HG02759 (cell line): ENCODE measurements around the gene ATP13A1.
"Not testable (repeated sequence)": the region's sequence is repeated elsewhere in the genome, so short reads cannot be mapped to it uniquely, and the experiment has no call there.

Experiments
- ATAC-seq: cut with Tn5 transposase; IDR thresholded peaks from one replicate; pipeline ENCODE4 v1.9.1; 2021; ENCODE audit warnings: mild to moderate bottlenecking, moderate library complexity; ENCODE audit not compliant: unreplicated experiment

The ATP13A1 gene

GRCh38 chr19:19626516-19627472, 36.7 kb downstream of the ATP13A1 start:
- ATAC-seq: no peak

GRCh38 chr19:19624032-19624570, 39.4 kb downstream of the ATP13A1 start:
- ATAC-seq: no peak

GRCh38 chr19:19623383-19623782, 40.1 kb downstream of the ATP13A1 start:
- no peak for ATAC-seq

- no peak for ATAC-seq
These were observed 43.6 kb downstream of the ATP13A1 start for GRCh38 chr19:19619849-19620210.

- no peak for ATAC-seq
These were observed 44.2 kb downstream of the ATP13A1 start for GRCh38 chr19:19619181-19619848.

DNA sequence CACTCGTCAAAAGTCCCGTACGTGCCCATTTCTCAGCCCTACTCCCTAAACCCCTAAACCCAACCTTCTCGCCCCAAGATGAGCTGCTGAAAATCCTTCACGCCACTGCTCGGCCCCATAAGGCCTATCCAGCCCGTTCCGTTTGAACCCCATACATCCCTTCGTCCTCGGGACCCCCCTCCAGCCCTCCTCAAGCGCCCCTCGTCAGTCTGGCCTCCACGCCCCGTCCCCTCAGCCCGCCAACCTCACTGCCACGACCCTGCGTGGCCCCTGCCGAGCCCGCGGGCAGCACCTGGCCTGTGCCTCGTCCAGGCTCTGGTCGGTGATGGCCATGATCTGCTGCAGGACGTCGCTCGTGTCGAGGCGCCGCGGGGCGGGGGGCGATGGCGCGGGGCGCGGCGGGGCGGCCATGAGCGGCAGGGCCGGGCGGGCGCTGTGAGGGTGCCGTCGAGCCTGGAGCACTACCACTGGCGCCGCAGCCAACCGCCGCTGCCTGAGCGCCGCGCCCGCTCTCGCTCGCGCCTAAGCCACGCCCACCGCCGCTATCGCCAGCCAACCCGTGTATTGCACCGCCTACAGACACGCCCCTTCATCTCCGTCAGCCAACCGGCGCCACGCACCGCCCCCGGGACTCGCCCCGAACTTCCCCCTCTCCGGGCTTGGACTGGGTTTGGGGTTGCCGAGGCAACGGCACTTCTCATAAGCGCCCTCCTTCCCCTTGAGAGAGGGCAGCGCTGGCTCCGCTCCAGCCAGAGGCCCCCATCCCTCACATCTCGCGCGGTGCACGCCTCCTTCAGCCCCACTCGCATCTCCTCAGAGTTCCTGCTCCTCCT, 45.0 kb downstream of the ATP13A1 start, which contains the start of gene PBX4:
Gene PBX4 (minus strand): TSS at position 469 of the 833 bp plus-strand sequence. CDS start 58 bp downstream, at position 411.
- peak; percentile 97 for ATAC-seq

- no peak for ATAC-seq
These were observed 48.4 kb downstream of the ATP13A1 start for GRCh38 chr19:19615086-19615485.

GRCh38 chr19:19613506-19613905, 50.0 kb downstream of the ATP13A1 start:
- ATAC-seq: no peak

DNA sequence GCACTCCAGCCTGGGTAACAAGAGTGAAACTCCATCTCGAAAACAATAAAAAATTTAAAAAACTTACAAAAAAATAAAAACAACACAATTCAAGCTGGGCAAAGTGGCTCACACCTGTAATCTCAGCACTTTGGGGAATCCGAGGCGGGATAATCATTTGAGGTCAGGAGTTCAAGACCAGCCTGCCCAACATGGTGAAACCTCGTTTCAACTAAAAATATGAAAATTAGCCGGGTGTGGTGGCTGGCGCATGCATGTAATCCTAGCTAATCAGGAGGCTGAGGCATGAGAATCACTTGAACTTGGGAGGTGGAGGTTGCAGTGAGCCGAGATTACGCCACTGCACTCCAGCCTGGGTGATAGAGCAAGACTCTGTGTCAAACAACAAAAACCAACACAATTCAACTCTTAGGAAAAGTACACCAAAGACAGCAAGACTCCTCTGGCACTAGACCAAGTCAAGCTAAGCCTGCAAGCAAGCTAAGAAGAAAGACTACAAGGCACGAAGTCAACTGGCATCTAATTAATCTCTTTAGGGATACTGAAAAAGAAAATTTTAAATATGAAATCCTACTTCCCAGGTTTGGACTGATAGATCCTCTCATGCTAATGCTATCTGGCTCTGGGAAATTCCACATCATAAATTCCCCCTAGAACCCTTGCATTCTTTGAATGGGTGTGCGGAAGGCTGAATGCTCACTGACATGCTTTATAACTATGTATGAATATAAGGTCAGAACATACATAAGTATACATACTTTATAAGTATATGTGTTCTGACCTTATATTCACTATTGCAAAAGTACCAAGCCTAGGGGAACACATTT, 52.9 kb downstream of the ATP13A1 start:
- ATAC-seq: no peak

DNA sequence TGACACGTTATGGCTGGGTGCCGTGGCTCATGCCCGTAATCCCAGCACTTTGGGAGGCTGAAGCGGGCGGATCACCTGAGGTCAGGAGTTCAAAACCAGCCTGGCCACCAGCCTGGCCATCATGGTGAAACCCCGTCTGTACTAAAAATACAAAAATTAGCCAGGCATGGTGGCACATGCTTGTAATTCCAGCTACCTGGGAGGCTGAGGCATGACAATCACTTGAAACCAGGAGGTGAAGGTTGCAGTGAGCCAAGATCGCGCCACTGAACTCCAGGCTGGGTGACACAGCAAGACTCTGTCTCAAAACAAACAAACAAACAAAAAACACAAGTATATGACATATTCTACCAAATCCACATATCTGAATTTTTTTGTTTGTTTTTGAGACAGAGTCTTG, 56.8 kb downstream of the ATP13A1 start:
- ATAC-seq: not testable (repeated sequence)

DNA sequence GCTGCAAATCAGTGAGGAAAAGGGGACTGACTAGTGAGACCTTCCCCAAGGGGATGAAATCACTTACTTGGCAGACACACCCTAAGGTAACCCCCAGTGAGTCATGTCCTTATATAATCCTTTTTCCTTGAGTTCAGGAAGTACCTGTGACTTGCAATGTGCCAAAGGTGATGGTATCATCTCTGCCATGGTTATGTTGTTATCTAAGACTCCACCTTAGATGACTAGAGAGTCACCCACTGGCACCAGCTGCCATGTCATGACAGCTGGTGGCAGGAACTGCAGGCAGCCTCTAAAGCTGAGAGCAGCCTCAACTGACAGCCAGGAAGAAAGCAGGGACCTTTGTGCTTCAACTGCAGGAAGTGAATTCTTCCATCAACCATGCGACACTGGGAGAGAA, 57.5 kb downstream of the ATP13A1 start:
- no peak for ATAC-seq

DNA sequence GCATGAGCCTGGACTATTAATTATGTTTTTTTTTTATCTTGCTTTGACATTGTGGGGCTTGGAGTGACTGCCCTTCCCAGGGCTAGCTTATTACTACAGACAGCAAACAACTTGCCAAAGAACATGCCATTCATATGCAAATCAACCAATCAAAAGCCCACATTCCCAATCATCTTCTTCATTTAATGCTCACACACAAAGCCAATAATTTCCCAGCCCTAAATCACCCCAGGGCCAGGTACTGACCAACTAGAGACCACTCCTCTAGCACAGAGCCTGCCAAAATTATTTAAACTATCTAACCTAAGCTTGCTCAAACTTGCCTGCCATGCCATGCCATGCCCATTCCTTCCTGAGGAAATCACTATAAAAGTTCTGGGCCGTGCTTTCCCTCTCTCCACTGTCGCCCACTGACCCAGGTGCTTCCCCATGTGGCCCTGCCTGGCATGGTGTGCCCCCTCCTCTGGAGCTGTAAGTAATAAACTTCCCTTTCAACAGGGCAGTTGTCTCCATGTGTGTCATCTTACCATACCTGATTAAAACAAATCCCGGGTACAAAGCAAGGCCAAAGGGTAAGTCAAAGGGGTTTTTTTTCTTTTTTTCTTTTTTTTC, 60.7 kb downstream of the ATP13A1 start:
- no peak for ATAC-seq

DNA sequence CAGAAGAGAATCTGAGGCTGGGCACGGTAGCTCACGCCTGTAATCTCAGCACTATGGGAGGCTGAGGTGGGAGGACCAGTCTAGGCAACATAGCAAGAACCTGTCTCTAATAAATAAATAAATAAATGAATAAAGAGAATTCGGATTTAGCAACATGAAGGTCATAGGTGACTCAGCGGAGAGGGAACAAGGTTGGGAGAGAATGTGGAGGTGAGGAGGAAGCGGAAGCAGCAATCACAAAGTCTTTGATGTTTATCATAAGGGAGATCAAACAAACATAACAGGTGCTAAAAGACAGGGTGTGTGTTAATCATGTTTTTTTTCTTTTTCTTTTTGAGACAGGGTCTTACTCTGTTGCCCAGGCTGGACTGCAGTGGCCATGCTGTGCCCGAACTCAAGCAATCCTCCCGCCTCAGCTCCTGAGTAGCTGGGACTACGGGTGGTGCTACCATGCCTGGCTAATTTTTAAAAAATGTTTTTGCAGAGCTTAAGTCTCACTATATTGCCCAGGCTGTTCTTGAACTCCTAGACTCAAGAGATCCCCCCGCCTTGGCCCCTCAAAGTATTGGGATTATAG, 61.3 kb downstream of the ATP13A1 start:
- no peak for ATAC-seq

DNA sequence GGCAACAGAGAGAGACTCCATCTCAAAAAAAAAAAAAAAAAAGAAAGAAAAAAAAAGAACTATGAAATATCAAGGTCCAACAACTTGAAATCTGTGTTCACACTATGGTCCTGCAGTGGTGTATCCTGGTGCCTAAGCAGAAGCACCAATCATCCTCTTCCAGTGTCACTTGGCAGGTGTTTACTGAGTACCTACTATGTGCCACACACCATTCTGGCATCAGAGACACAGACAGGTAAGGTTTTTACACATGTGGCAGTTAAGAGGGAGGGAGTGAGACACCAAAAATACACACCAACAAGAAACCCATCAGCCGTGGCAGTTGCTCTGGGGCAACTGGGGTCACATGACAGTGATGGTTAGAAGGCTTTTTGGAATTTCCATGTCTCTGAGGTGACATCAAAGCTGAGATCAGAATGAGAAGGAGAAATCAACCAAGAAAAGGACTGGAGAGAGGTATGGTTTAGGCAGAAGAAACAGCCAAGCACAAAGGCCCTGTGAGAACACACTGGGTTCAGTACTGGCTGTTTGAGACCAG, 62.6 kb downstream of the ATP13A1 start:
- ATAC-seq: no peak

- ATAC-seq: peak; percentile 26
These were observed 64.6 kb downstream of the ATP13A1 start for GRCh38 chr19:19598728-19599451.

DNA sequence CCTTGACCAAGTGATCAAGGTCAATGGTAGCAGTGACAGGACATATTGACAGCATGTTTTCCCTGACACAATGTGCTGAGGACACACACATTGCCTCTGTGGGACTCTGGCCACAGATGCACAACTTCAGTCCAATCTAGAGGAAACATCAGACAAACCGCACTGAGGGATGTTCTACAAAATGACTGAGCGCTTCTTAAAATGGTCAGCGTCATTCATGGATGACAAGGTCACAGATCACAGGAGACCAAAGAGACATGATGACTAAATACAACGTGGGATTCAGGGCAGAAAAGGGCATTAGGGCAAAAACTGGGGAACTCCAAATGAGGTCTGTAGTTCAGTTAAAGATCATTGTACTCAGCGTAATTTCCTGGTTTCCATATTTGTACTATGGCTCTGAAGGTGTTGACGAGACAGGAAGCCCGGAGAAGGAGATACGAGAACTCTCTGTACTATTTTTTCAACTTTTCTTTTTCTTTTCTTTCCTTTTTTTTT, 65.6 kb downstream of the ATP13A1 start:
- ATAC-seq: peak; percentile 70
